Gastrocnemius medialis (tissue), 4 donors: Measurements from ENCODE around the gene NCKAP1. TPM values are rescaled to one million over a fixed set of nuclear protein-coding genes. Genes with fewer than 3 reads are reported as not detected.

Source experiments
- ATAC-seq, 2 donors: fragments of 150-250 bp; one replicate each; pipeline ENCODE4 v1.9.1; 2016
- DNase-seq, 2 donors: peaks; one replicate each; pipeline ENCODE4 v3.0.0-alpha.2; 2019
- H3K27ac ChIP-seq, 4 donors: fragments of 200-600 bp; sonication (generic); 1 replicate in 1 of 4; 2 replicates in 3 of 4; pipeline ENCODE4 v1.5.1; 2016 to 2018; ENCODE audit warnings: mild to moderate bottlenecking in 2 of 4, moderate library complexity in 1 of 4
- H3K27me3 ChIP-seq, 3 donors: fragments of 200-600 bp; sonication (generic) in 2 of 3; 1 replicate in 1 of 3; 2 replicates in 2 of 3; pipeline versions ENCODE4 v1.5.1 to v1.6.0; 2016 to 2019; ENCODE audit warnings: mild to moderate bottlenecking in 1 of 3, moderate library complexity in 1 of 3
- H3K36me3 ChIP-seq, 2 donors: fragments of 200-600 bp; sonication (generic) in 1 of 2; one replicate each; pipeline ENCODE4 v1.5.1; 2017 to 2018
- H3K4me1 ChIP-seq, 2 donors: fragments of 200-600 bp; sonication (generic) in 1 of 2; one replicate each; pipeline ENCODE4 v1.5.1; 2016 to 2017; ENCODE audit warnings: mild to moderate bottlenecking in 2 of 2
- H3K4me3 ChIP-seq, 4 donors: fragments of 200-600 bp; sonication (generic) in 3 of 4; 1 replicate in 1 of 4; 2 replicates in 3 of 4; pipeline ENCODE4 v1.5.1; 2016 to 2019; ENCODE audit warnings: mild to moderate bottlenecking in 2 of 4
- H3K9me3 ChIP-seq, 3 donors: fragments of 200-600 bp; sonication (generic) in 2 of 3; 1 replicate in 1 of 3; 2 replicates in 2 of 3; pipeline ENCODE4 v1.5.1; 2016 to 2019
- POLR2A ChIP-seq, 2 donors: fragments of 450-650 bp; IDR thresholded peaks; one replicate each; pipeline ENCODE4 v1.6.1; 2017; ENCODE audit warnings: antibody characterized with exemption in 2 of 2, mild to moderate bottlenecking in 2 of 2, moderate library complexity in 2 of 2
- in situ Hi-C, 4 donors: fragments of 200-750 bp; cut with MboI; loops; one replicate each; pipeline versions ENCODE4 v1.15.0 to v1.8.0; 2017; ENCODE audit warnings: low sequenced_read_pairs in 4 of 4
- intact Hi-C: fragments of 100-400 bp; cut with DNase I; formaldehyde crosslinking; loops from one replicate; pipeline ENCODE4 v1.15.1; 2023; ENCODE audit warnings: low total_unique reads
- total RNA-seq, 4 donors: library from RNA; depleted of rRNA; stranded (reverse); fragments of >200 nt; gene quantifications; one replicate each; pipeline versions ENCODE4 v1.1.0 to v1.2.3, GENCODE V29; 2016
- TF ChIP-seq, protein P1 (sequence below), 5 experiments: fragments of 450-650 bp in 3 of 5; fragments of 200-600 bp in 2 of 5; sonication (generic) in 2 of 5; IDR thresholded peaks in 4 of 5; conservative IDR thresholded peaks in 1 of 5; 1 replicate in 4 of 5; 2 replicates in 1 of 5; pipeline ENCODE4 v1.5.1; 2016 to 2019; ENCODE audit warnings: antibody characterized with exemption in 5 of 5, mild to moderate bottlenecking in 3 of 5, moderate library complexity in 3 of 5

The NCKAP1 gene
- total RNA-seq, 4 donors from 2014 or later: 152 to 303 (median 168) TPM

DNA sequence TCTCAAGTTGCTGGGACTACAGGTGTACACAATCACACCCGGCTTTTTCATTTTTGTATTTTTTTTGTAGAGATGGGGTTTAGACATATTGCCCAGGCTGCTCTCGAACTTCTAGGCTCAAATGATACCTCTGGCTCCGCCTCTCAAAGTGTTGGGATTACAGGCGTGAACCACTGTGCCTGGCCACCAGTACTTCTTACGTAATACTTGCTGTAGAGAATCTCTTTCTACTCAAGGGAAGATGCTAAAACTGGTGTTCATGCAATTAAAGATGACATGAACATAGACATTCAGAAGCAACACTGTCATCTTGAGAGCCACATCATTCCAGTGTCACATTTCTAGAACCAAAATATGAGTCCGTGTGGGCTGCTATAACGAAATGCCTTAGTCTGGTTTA is 118.2 kb downstream of the NCKAP1 start:
- peak overlapping the region; percentile 28 to 88 (median 30) for H3K27ac ChIP-seq
- no peaks in the 10 kb centered on the region for H3K9me3 ChIP-seq
- peaks cover under 1 to 16% of the 10 kb centered on the region in 2 donors for H3K36me3 ChIP-seq
- ATAC-seq (no peak), DNase-seq (no peak)
- in situ Hi-C loops (no loop called here), intact Hi-C loops (no loop called here)
- H3K4me3 ChIP-seq: no peak overlapping the region
- TF ChIP-seq, protein P1, sequence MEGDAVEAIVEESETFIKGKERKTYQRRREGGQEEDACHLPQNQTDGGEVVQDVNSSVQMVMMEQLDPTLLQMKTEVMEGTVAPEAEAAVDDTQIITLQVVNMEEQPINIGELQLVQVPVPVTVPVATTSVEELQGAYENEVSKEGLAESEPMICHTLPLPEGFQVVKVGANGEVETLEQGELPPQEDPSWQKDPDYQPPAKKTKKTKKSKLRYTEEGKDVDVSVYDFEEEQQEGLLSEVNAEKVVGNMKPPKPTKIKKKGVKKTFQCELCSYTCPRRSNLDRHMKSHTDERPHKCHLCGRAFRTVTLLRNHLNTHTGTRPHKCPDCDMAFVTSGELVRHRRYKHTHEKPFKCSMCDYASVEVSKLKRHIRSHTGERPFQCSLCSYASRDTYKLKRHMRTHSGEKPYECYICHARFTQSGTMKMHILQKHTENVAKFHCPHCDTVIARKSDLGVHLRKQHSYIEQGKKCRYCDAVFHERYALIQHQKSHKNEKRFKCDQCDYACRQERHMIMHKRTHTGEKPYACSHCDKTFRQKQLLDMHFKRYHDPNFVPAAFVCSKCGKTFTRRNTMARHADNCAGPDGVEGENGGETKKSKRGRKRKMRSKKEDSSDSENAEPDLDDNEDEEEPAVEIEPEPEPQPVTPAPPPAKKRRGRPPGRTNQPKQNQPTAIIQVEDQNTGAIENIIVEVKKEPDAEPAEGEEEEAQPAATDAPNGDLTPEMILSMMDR (IDR thresholded peaks at IDR 0.05 in 4 of 5, conservative IDR thresholded peaks at IDR 0.05 in 1 of 5): no peak
- no peak for TF ChIP-seq POLR2A (IDR thresholded peaks at IDR 0.05)
- H3K4me1 ChIP-seq: peaks cover 13 to 37% of the 10 kb centered on the region in 2 donors
- no peaks in the 10 kb centered on the region for H3K27me3 ChIP-seq

DNA sequence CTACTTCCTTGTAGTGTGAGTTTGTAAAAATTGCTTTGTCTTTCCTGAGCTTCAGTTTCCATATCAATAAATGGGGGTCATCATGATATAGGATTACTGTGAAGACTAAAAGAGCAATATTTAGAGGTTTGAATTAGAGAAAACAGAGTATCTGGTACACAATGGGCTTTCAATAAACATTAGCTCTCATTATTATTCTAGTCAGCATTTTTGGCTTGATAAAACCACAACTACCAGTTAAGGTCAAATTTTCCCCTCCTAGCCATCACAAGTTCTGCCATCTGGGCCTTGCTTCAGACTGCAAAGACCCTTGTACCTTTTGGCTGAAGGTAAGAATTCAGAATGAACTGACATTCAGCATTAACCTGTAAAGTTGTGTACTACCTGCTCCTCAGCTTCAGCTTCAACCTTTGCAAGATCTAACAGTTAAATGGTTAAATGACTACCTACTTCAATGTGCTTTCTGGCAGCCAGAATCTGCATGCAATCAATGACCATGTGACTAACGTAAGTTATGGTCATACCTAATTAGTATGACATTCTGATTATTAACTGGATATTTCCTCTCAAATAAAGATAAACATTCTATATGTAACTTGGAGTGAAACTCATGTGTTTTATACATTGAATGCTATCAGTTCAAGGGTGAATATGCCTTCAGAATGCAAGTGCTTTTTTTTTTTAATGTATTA is 119.2 kb downstream of the NCKAP1 start:
- intact Hi-C loops (no loop called here), in situ Hi-C loops (no loop called here)
- peaks cover 0 to 15% of the 10 kb centered on the region in 2 donors for H3K36me3 ChIP-seq
- no peak for ATAC-seq
- H3K27ac ChIP-seq: peak overlapping the region; percentile 27 to 89 (median 88)
- TF ChIP-seq POLR2A (IDR thresholded peaks at IDR 0.05): no peak
- TF ChIP-seq, protein P1 (IDR thresholded peaks at IDR 0.05 in 4 of 5, conservative IDR thresholded peaks at IDR 0.05 in 1 of 5): no peak
- H3K27me3 ChIP-seq: no peaks in the 10 kb centered on the region
- H3K9me3 ChIP-seq: no peaks in the 10 kb centered on the region
- no peak for DNase-seq
- peaks cover 18 to 38% of the 10 kb centered on the region in 2 donors for H3K4me1 ChIP-seq
- no peak overlapping the region for H3K4me3 ChIP-seq

DNA sequence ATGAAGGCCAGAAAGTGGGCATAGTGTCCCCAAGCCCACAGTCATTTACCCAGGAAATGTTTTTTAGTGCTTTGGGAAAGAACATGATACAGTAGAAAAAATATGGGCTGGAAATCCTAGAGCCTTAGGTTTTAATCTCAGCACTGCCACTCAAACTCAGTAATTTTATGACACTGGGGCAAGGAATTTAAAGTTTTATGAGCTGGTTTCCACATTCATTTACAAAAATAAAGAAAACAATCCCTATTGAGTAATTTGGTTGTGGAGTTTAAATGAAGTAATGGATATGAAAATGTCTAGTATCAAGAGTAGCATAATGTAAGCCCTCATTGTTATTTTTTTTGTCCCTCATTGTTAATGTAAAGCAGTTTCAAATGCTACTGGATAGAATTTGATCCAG is 120.3 kb downstream of the NCKAP1 start:
- H3K27me3 ChIP-seq: no peaks in the 10 kb centered on the region
- ATAC-seq (no peak), DNase-seq (no peak)
- H3K36me3 ChIP-seq: peaks cover 0 to 12% of the 10 kb centered on the region in 2 donors
- H3K4me1 ChIP-seq: peaks cover 23 to 46% of the 10 kb centered on the region in 2 donors
- in situ Hi-C loops (no loop called here), intact Hi-C loops (no loop called here)
- no peak for TF ChIP-seq POLR2A (IDR thresholded peaks at IDR 0.05)
- TF ChIP-seq, protein P1 (IDR thresholded peaks at IDR 0.05 in 4 of 5, conservative IDR thresholded peaks at IDR 0.05 in 1 of 5): no peak
- no peaks in the 10 kb centered on the region for H3K9me3 ChIP-seq
- no peak overlapping the region for H3K4me3 ChIP-seq
- H3K27ac ChIP-seq: peak overlapping the region; percentile 88 to 93 (median 88)

DNA sequence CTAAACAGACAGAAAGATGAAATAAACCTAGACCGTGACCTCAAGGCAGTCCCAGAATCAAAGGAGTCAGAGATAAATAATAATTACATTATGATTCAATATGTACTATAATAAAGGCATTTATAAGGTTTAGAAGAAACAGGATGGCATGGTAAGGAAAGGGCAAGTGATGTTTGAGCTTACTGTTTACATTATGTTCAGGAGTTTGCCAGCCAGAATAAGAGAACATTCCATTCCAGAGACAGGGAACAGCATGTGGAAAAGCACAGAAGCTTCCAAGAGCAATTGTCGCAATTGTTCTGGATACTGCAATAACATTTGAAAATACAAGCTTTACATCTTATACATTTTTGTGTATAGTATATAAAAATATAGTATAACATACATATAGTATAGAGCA is 121.8 kb downstream of the NCKAP1 start:
- DNase-seq: no peak
- peaks cover 0 to 3% of the 10 kb centered on the region in 2 donors for H3K36me3 ChIP-seq
- TF ChIP-seq, protein P1 (IDR thresholded peaks at IDR 0.05 in 4 of 5, conservative IDR thresholded peaks at IDR 0.05 in 1 of 5): no peak
- no peak for TF ChIP-seq POLR2A (IDR thresholded peaks at IDR 0.05)
- peak overlapping the region; percentile 88 to 93 (median 88) for H3K27ac ChIP-seq
- H3K4me1 ChIP-seq: peaks cover 35 to 52% of the 10 kb centered on the region in 2 donors
- no peaks in the 10 kb centered on the region for H3K27me3 ChIP-seq
- intact Hi-C loops: no loop called here
- ATAC-seq: peak in 1 of 2 donors; percentile 8
- in situ Hi-C loops: no loop called here
- no peak overlapping the region for H3K4me3 ChIP-seq
- H3K9me3 ChIP-seq: no peaks in the 10 kb centered on the region
